HEK293 (cell line): ENCODE data around the gene NXF3.
"Not testable (repeated sequence)": the region's sequence is repeated elsewhere in the genome, so short reads cannot be mapped to it uniquely, and the experiment has no call there.

Experiments
- CTCF ChIA-PET: fragments of 350-600 bp; formaldehyde crosslinking; extraction: SDS; loops from one replicate; lab custom pipeline; 2021; ENCODE audit warnings: antibody characterized with exemption; lab: Yijun Ruan, JAX
- POLR2A ChIA-PET: fragments of 300-600 bp; formaldehyde crosslinking; extraction: SDS; loops from one replicate; lab custom pipeline; 2020; ENCODE audit warnings: antibody characterized with exemption, inconsistent platforms; lab: Yijun Ruan, JAX
- H3K27ac ChIP-seq: fragments of 200-500 bp; sonication (Bioruptor generic); 2 replicates; pipeline ENCODE4 v1.5.1; 2014; ENCODE audit warnings: low read depth, low read length, control low read depth, inconsistent platforms; ENCODE audit errors: extremely low read depth
- H3K36me3 ChIP-seq, 2 experiments: fragments of 200-500 bp in 1 of 2; sonication (Bioruptor generic) in 1 of 2; 1 replicate in 1 of 2; 2 replicates in 1 of 2; pipeline ENCODE4 v1.5.1; 2014 to 2017; ENCODE audit warnings: inconsistent platforms in 2 of 2, low read length in 2 of 2; ENCODE audit not compliant: control insufficient read depth in 2 of 2, insufficient read depth in 1 of 2
- H3K4me1 ChIP-seq: fragments of 200-500 bp; sonication (Bioruptor generic); 2 replicates; pipeline ENCODE4 v1.5.1; 2014; ENCODE audit warnings: mild to moderate bottlenecking, low read length, inconsistent platforms; ENCODE audit not compliant: control insufficient read depth, insufficient read depth
- H3K4me3 ChIP-seq: 2 replicates; pipeline ENCODE4 v1.5.1; 2011; ENCODE audit warnings: low read depth, mild to moderate bottlenecking, control low read depth, low read length, moderate library complexity
- H3K9me3 ChIP-seq: fragments of 200-500 bp; sonication (Bioruptor generic); 2 replicates; pipeline ENCODE4 v1.5.1; 2014; ENCODE audit warnings: low read depth, low read length, inconsistent platforms; ENCODE audit not compliant: control insufficient read depth, insufficient read depth
- HOXD13 ChIP-seq: sonication (generic); formaldehyde crosslinking; IDR thresholded peaks from 2 replicates; pipeline ENCODE4 v1.8.0; 2022; ENCODE audit warnings: missing genetic modification reagents, borderline replicate concordance
- OVOL3 ChIP-seq: fragments of 450-650 bp; formaldehyde crosslinking; IDR thresholded peaks from 2 replicates; pipeline ENCODE4 v1.5.1; 2016; ENCODE audit warnings: missing biosample characterization, missing genetic modification characterization
- ZBTB10 ChIP-seq: fragments of 450-650 bp; formaldehyde crosslinking; IDR thresholded peaks from 2 replicates; pipeline ENCODE4 v1.5.1; 2016; ENCODE audit warnings: missing biosample characterization, missing genetic modification characterization
- ZBTB21 ChIP-seq: fragments of 450-650 bp; formaldehyde crosslinking; IDR thresholded peaks from 2 replicates; pipeline ENCODE4 v1.5.1; 2017; ENCODE audit warnings: missing biosample characterization, missing genetic modification characterization
- ZBTB8A ChIP-seq: fragments of 450-650 bp; formaldehyde crosslinking; IDR thresholded peaks from 2 replicates; pipeline ENCODE4 v1.5.1; 2016; ENCODE audit warnings: missing biosample characterization, missing genetic modification characterization
- ZIC2 ChIP-seq: fragments of 450-650 bp; formaldehyde crosslinking; IDR thresholded peaks from 2 replicates; pipeline ENCODE4 v1.5.1; 2016; ENCODE audit warnings: missing biosample characterization, missing genetic modification characterization
- ZNF140 ChIP-seq: fragments of 450-650 bp; formaldehyde crosslinking; IDR thresholded peaks from 2 replicates; pipeline ENCODE4 v1.5.1; 2016; ENCODE audit warnings: missing biosample characterization, missing genetic modification characterization
- ZNF16 ChIP-seq: fragments of 450-650 bp; formaldehyde crosslinking; IDR thresholded peaks from 2 replicates; pipeline ENCODE4 v1.5.1; 2016; ENCODE audit warnings: low read depth, missing biosample characterization, missing genetic modification characterization
- ZNF169 ChIP-seq: fragments of 450-650 bp; formaldehyde crosslinking; IDR thresholded peaks from 2 replicates; pipeline ENCODE4 v1.5.1; 2016; ENCODE audit warnings: missing biosample characterization, missing genetic modification characterization
- ZNF202 ChIP-seq: fragments of 450-650 bp; formaldehyde crosslinking; IDR thresholded peaks from 2 replicates; pipeline ENCODE4 v1.5.1; 2016; ENCODE audit warnings: missing biosample characterization, missing genetic modification characterization, borderline replicate concordance
- ZNF221 ChIP-seq: fragments of 450-650 bp; formaldehyde crosslinking; IDR thresholded peaks from 2 replicates; pipeline ENCODE4 v1.5.1; 2017; ENCODE audit warnings: missing biosample characterization, missing genetic modification characterization, borderline replicate concordance
- ZNF391 ChIP-seq: fragments of 450-650 bp; formaldehyde crosslinking; IDR thresholded peaks from 2 replicates; pipeline ENCODE4 v1.5.1; 2016; ENCODE audit warnings: low read depth, missing biosample characterization, missing genetic modification characterization, borderline replicate concordance
- ZNF423 ChIP-seq: fragments of 450-650 bp; formaldehyde crosslinking; IDR thresholded peaks from 2 replicates; pipeline ENCODE4 v1.5.1; 2016; ENCODE audit warnings: missing biosample characterization, missing genetic modification characterization
- ZNF433 ChIP-seq: fragments of 450-650 bp; formaldehyde crosslinking; IDR thresholded peaks from 2 replicates; pipeline ENCODE4 v1.5.1; 2016; ENCODE audit warnings: missing biosample characterization, missing genetic modification characterization, low read depth
- ZNF521 ChIP-seq: fragments of 450-650 bp; formaldehyde crosslinking; IDR thresholded peaks from 2 replicates; pipeline ENCODE4 v1.5.1; 2017; ENCODE audit warnings: missing biosample characterization, mild to moderate bottlenecking, missing genetic modification characterization
- ZNF558 ChIP-seq: fragments of 450-650 bp; formaldehyde crosslinking; IDR thresholded peaks from 2 replicates; pipeline ENCODE4 v1.5.1; 2016; ENCODE audit warnings: missing biosample characterization, missing genetic modification characterization
- ZNF707 ChIP-seq: fragments of 450-650 bp; formaldehyde crosslinking; IDR thresholded peaks from 2 replicates; pipeline ENCODE4 v1.5.1; 2016; ENCODE audit warnings: missing biosample characterization, missing genetic modification characterization
- ZSCAN30 ChIP-seq: fragments of 450-650 bp; IDR thresholded peaks from 2 replicates; pipeline ENCODE4 v1.5.1; 2018; ENCODE audit warnings: missing biosample characterization, mild to moderate bottlenecking, missing genetic modification characterization, moderate library complexity
- TF ChIP-seq, protein P1 (sequence below): fragments of 450-650 bp; formaldehyde crosslinking; IDR thresholded peaks from 2 replicates; pipeline ENCODE4 v1.5.1; 2017; ENCODE audit warnings: missing biosample characterization, missing genetic modification characterization
- TF ChIP-seq, protein P2 (sequence below): fragments of 450-650 bp; formaldehyde crosslinking; IDR thresholded peaks from 2 replicates; pipeline ENCODE4 v1.5.1; 2016; ENCODE audit warnings: missing biosample characterization, missing genetic modification characterization, low read depth

The NXF3 gene

DNA sequence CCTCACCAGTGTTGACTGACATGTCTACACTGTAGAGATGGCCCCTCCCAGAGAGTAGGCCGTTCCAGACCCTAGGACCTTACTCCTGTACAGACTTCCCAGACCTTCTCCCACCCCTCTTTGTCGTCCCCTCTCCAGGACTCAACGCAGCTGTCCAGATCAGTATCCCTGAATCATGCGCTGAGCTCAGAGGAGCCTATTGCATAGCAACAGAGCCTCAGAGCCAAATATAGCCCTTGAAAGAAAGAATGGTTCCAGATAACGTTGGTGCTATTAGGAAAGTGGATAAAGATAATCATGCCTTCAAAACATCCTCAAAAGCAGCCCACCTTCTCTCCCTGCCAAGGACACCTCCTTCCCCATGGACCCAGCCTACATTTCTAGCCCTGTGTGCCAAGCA is 27.8 kb upstream of the NXF3 start:
- Histone ChIP-seq H3K4me3 (no peak overlapping the region), H3K4me1 (no peaks in the 10 kb centered on the region), H3K27ac (no peak overlapping the region), H3K36me3 (no peaks in the 10 kb centered on the region), H3K9me3 (no peaks in the 10 kb centered on the region)
- POLR2A ChIA-PET: no interaction called here
- CTCF ChIA-PET: no interaction called here
- TF ChIP-seq ZBTB10 (tag by site-specific recombination): no peak

DNA sequence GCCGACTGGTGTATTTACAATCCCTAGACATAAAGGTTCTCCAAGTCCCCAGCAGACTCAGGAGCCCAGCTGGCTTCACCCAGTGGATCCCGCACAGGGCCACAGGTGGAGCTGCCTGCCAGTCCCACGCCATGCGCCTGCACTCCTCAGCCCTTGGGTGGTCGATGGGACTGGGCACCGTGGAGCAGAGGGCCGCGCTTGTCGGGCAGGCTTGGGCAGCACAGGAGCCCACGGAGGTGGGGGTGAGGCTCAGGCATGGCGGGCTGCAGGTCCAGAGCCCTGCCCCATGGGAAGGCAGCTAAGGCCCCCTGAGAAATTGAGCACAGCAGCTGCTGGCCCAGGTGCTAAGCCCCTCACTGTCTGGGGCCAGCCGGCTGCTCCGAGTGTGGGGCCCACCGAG is 24.0 kb upstream of the NXF3 start:
- CTCF ChIA-PET, H3K27ac ChIP-seq, H3K9me3 ChIP-seq, H3K4me3 ChIP-seq, H3K4me1 ChIP-seq, H3K36me3 ChIP-seq, POLR2A ChIA-PET: not testable (repeated sequence)

DNA sequence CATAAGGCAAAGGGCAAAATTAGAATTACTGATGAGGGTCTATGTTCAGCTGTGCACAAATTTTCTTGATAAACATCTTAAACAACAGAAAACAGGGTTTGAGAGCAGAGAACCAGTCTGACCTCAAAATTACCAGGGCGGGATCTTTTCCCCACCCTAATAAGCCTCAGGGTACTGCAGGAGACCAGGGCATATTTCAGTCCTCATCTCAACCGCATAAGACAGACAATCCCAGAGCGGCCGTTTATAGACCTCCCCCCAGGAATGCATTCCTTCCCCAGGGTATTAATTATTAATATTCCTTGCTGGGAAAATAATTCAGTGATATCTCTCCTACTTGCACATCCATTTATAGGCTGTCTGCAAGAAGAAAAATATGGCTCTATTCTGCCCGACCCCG is 16.6 kb upstream of the NXF3 start:
- H3K27ac ChIP-seq, CTCF ChIA-PET, H3K9me3 ChIP-seq, H3K36me3 ChIP-seq, POLR2A ChIA-PET, H3K4me1 ChIP-seq, H3K4me3 ChIP-seq: not testable (repeated sequence)

DNA sequence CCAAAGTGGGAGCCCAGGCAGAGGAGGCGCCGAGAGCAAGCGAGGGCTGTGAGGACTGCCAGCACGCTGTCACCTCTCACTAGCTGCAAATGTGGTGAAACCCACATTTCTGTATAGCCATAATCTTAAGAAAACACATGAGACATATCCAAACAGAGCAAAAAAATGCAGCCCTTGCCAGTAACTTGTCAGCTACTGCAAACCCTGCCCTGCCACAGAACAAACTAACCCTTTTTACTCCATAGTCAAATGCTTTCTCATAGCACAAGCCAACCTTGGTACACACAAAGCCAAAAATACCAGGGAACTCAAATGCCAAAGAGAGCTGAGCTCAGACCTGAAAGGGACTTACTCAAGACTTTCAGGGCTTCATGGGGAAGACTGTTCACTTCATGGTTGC is 14.9 kb upstream of the NXF3 start:
- ChIA-PET POLR2A (no interaction called here), CTCF (no interaction called here)
- Histone ChIP-seq H3K9me3 (no peaks in the 10 kb centered on the region), H3K4me3 (no peak overlapping the region)
- no peak for TF ChIP-seq ZBTB8A (tag by site-specific recombination)
- no peak for TF ChIP-seq ZNF169 (tag by site-specific recombination)
- TF ChIP-seq ZSCAN30 (tag by site-specific recombination): no peak
- no peak for TF ChIP-seq ZBTB21
- no peak for TF ChIP-seq ZNF16 (tag by site-specific recombination)
- TF ChIP-seq ZNF558 (tag by site-specific recombination): no peak
- TF ChIP-seq ZNF521 (tag by site-specific recombination): no peak
- no peak for TF ChIP-seq ZBTB10 (tag by site-specific recombination)
- no peak for TF ChIP-seq HOXD13
- no peak for TF ChIP-seq ZIC2 (tag by site-specific recombination)
- no peak for TF ChIP-seq ZNF221 (tag by site-specific recombination)
- no peak for TF ChIP-seq ZNF202 (tag by site-specific recombination)
- no peak for TF ChIP-seq OVOL3 (tag by site-specific recombination)
- no peak for TF ChIP-seq ZNF140
- no peak for TF ChIP-seq ZNF423 (tag by site-specific recombination)
- TF ChIP-seq, protein P1, sequence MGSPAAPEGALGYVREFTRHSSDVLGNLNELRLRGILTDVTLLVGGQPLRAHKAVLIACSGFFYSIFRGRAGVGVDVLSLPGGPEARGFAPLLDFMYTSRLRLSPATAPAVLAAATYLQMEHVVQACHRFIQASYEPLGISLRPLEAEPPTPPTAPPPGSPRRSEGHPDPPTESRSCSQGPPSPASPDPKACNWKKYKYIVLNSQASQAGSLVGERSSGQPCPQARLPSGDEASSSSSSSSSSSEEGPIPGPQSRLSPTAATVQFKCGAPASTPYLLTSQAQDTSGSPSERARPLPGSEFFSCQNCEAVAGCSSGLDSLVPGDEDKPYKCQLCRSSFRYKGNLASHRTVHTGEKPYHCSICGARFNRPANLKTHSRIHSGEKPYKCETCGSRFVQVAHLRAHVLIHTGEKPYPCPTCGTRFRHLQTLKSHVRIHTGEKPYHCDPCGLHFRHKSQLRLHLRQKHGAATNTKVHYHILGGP: no peak
- TF ChIP-seq, protein P2, sequence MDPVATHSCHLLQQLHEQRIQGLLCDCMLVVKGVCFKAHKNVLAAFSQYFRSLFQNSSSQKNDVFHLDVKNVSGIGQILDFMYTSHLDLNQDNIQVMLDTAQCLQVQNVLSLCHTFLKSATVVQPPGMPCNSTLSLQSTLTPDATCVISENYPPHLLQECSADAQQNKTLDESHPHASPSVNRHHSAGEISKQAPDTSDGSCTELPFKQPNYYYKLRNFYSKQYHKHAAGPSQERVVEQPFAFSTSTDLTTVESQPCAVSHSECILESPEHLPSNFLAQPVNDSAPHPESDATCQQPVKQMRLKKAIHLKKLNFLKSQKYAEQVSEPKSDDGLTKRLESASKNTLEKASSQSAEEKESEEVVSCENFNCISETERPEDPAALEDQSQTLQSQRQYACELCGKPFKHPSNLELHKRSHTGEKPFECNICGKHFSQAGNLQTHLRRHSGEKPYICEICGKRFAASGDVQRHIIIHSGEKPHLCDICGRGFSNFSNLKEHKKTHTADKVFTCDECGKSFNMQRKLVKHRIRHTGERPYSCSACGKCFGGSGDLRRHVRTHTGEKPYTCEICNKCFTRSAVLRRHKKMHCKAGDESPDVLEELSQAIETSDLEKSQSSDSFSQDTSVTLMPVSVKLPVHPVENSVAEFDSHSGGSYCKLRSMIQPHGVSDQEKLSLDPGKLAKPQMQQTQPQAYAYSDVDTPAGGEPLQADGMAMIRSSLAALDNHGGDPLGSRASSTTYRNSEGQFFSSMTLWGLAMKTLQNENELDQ (tag by site-specific recombination): no peak
- no peak for TF ChIP-seq ZNF391 (tag by site-specific recombination)
- TF ChIP-seq ZNF707 (tag by site-specific recombination): no peak
- TF ChIP-seq ZNF433 (tag by site-specific recombination): no peak
- TF ChIP-seq, all 188 proteins: peak for 0
- Histone ChIP-seq H3K36me3 (no peaks in the 10 kb centered on the region), H3K27ac (no peak overlapping the region), H3K4me1 (no peaks in the 10 kb centered on the region)
